SK-MEL-5 (cell line): Measurements from ENCODE around the gene STIM1. TPM values are rescaled to one million over a fixed set of nuclear protein-coding genes. Genes with fewer than 3 reads are reported as not detected.
"Not testable (repeated sequence)": the region's sequence is repeated elsewhere in the genome, so short reads cannot be mapped to it uniquely, and the experiment has no call there.

Experiments
- DNase-seq: peaks from one replicate; pipeline ENCODE4 v3.0.0-alpha.2; 2016; ENCODE audit warnings: low read depth, low spot score
- in situ Hi-C: cut with HindIII; loops from 2 replicates; pipeline ENCODE4 v1.10.0; 2016; ENCODE audit warnings: low sequenced_read_pairs, high pct_unique_total_duplicates, low pct_unique_long_range_greater_than_20kb
- total RNA-seq: library from RNA; depleted of rRNA; stranded (reverse); fragments of >200 nt; shearing (Covaris generic); gene quantifications from 2 replicates; pipeline ENCODE4 v1.2.3, GENCODE V29; 2014

STIM1 gene
- total RNA-seq, 1 experiment from 2014 or later = 25.7 TPM

DNA sequence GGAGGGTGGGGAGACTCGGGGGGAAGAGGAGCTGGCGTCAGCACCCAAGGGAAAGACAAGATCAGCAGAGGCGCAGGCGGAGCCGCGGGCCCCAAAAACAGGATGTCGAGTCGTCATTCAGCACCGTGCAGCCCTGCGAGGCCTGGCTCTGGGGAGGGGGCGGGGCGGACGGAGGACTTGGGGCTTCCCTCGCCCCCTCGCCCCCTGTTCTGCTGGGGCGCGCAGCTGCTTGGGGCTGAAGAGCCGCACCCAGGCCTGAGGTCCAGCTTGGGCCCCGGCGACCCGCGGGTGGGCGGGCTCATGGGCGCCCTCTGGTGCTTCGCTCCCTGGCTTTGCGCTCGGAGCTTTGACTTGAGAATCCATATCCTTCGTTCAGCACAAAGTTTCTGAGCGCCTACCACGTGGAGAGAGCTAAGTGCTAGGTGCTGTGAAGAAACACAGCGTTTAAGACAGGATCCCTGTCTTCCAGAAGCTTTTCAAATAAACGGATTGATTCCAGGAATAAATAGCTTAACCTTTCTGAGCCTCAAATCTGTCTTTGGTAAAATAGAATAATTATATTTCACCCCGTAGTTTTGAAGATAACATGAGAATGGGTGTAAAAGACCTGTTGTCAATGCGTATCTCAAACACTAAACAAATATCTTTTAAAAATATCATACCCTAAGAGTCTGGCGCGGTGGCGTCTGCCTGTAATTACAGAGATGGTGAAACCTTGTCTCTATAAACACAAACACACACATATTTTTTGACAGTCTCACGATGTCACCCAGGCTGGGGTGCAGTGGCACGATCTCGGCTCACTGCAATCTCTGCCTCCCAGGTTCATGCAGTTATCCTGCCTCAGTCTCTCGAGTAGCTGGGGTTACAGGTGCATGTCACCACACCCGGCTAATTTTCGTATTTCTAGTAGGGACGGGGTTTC, 13.8 kb upstream of the STIM1 start:
- in situ Hi-C loops = no loop called here
- DNase-seq = peak; percentile 86

DNA sequence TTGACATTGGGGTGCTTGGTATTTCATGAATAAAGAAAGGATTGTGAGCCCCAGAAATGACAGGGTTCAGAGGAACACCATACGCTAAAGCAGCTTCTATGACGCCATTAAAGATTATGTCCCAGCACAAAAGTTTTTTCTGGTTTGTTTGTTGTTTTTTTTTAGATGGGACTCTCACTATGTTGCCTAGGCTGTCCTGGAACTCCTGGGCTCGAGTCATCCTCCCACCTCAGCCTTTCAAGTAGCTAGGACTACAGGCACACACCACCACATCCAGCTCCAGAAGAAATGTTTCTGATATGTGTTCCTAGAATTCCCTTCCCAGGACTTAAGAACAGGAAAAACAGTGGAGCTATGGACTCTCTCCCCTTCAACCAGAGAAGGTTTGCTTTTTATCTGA, 12.1 kb upstream of the STIM1 start:
- DNase-seq = no peak
- in situ Hi-C loops = no loop called here

DNA sequence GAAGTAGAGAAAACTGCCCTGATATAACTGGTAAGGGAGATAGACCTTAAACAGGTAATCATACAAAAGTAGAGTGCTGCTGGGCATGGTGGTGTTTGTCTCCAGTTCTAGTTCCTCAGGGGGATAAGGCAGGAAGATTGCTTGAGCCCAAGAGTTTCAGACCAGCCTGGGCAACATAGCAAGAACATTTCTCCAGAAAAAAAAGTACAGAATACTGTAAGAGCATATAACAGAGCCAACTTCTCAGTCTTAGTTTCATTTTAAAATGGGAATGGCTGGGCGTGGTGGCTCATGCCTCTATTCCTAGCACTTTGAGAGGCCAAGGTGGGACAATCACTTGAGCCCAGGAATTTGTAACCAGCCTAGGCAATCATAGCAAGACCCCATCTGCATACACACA, 10.2 kb upstream of the STIM1 start:
- DNase-seq = no peak
- in situ Hi-C loops = no loop called here

DNA sequence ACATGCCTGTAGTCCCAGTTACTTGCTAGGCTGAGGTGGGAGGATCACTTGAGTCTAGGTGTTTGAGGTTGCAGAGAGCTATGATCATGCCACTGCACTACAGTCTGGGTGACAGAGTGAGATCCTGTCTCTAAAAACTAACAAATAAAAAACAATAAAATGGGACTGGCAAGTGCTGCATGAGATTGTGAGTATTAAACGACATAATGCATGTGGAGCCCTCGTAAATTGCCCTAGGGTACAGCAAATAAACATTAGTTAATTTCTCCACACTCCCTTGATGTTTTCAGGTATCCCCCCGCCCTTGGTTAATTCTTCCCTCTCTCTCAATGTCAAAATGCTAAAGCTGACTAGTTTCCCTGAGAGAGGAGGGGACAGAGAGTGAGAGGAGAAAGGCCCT, 9.8 kb upstream of the STIM1 start:
- DNase-seq = no peak
- in situ Hi-C loops = no loop called here

DNA sequence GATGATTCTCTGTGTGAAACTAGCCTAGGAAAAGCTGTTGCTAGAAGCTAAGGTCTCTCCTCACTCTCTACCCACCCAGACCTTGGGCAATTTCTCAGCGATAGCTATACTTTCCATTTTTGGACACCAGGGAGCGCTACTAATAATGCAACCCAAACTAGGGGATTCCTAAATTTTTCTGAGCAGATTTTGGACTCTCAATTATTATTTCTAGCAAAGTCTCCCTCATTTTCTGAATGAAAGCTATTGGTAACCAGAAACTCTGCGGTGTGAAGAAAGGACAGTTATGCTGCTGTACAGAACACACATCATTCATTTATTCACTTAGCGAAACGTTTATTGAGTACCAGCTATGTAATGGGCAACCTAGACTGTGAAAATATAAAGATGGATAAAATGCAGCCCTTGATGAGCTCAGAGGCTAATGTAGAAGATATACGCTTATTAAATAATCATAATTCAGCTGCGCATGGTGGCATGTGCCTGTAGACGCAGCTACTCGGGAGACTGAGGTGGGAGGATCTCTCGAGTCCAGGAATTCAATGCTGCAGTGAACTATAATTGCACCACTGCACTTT, 6.1 kb upstream of the STIM1 start:
- DNase-seq = peak; percentile 72
- in situ Hi-C loops = no loop called here

DNA sequence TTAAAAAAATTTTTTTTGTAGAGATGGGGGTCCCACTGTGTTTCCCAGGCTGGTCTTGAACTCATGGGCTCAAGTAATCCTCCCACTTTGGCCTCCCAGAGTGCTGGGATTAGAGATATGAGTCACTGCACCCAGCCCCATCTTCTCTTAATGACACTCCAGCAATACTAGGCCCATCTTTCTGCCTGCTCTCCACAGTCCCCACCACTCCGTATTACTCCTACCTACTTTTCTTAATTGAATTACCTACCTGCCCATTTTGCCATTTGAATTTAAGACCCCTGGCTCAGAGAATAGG, 2.0 kb upstream of the STIM1 start:
- DNase-seq = no peak
- in situ Hi-C loops = loop anchor here (25.0 kb wide), 1 partner anchor 209 kb away; no protein-coding TSS in a partner anchor

DNA sequence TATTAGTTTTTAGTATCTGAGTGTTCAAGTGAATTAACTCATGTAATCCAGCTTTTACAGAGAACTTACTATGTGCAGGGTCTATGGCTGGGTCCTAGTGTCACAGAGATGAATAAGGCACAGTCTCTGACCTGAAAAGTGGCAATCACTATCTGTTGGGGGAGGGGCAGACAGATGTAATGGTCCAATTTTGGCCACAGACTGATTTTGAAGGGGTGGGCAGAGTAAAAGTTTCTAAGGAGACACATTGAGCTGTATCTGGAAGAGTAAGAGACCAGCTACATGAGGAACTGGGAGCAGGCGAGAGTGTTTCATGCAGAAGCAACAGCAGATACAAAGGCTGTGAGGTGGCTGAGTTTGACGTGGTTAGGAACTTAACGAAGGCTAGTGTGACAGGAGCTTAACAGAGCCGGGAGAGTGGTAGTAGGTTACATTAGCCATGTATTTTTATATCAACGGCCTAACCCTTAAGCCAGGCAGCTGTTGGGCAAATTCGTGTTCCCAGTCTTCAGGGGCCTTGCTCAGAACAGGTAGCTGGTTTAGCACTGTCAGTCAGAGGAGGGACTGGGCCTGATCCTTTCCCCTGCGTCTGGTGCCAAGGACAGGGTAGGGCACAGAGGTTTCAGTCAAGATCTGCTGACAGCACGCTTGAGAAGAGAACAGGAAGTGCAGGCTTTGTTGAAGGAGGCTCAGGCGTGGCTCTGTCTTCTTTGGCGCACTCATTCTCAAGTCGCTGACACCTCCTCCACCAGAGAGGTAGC, 1.4 kb upstream of the STIM1 start:
- no peak for DNase-seq
- in situ Hi-C loops = loop anchor here (25.0 kb wide), 1 partner anchor 208 kb away; no protein-coding TSS in a partner anchor

DNA sequence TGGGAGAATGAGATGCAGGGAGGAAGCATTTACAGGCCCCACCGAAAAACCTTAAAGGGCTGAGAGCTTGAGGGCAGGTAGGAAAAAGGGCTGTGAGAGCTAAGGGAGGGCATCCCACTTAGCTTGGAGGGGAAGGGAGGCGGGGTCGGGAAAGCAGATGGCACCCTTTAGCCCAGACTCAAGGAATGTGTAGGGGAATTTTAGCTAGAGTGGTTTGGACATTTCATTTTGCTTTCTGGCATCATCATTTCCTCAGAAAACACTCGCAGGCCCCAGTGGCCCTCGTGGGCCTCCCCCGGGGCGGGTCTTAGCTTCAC, 846 bp upstream of the STIM1 start:
- in situ Hi-C loops = loop anchor here (25.0 kb wide), 1 partner anchor 208 kb away; no protein-coding TSS in a partner anchor

DNA sequence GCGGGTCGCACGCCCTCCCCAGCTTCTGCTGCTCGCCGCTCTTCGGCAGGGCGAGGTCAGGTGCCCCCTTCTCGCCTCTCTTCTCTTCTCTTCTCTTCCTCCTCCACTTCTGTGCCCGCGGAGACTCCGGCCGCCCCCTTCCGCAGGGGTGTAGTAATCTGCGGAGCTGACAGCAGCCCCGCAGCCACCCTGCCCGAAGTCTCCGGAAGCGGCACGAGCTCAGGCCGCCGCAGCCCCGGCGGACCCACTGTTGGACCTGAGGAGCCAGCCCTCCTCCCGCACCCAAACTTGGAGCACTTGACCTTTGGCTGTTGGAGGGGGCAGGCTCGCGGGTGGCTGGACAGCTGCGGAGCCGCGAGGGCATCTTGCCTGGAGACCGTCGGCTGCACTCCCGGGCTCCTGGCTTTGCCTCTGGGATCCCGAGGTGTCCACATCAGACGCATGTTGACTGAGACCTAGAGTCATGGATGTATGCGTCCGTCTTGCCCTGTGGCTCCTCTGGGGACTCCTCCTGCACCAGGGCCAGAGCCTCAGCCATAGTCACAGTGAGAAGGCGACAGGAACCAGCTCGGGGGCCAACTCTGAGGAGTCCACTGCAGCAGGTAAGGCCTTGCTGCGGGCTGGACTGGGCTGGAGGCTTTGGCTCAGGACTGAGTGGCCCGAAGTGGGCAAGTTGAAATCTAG, 486 bp downstream of the STIM1 start:
- in situ Hi-C loops = loop anchor here (25.0 kb wide), 1 partner anchor 206 kb away; no protein-coding TSS in a partner anchor
- peak; percentile 28 for DNase-seq

More for the DNA sequence above, 846 bp upstream of the STIM1 start:
- DNase-seq = no peak

DNA sequence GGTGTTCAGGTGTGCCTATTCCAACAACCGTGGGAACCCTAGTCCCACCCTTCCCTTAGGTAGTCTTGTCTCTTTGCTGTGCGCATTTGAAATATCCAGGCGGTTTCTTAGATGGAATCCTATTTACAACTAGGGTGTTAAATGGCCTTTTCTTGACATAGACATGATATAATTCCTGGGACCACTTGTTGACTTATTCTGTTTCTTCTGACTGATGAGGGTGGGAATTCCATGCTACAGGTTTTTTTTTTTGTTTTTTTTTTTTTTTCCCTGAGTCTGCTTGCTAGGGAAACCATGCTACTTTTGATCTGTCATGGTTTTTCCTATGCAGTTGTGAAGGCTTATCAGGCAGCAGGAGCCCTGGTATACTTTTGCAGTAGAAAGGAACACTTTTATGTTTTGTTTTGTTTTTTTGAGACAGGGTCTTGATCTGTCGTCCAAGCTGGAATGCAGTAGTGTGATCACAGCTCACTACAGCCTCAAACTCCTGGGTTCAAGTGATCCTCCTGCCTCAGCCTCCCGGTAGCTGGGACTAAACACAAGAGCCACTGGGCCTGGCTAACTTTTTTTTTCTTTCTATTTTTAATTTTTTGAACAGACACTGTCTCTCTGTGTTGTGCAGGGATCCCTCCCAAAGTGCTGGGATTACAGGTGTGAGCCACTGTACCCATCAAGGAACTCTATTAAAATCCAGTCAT, 1.5 kb downstream of the STIM1 start:
- DNase-seq = no peak
- in situ Hi-C loops = loop anchor here (25.0 kb wide), 1 partner anchor 205 kb away; no protein-coding TSS in a partner anchor

DNA sequence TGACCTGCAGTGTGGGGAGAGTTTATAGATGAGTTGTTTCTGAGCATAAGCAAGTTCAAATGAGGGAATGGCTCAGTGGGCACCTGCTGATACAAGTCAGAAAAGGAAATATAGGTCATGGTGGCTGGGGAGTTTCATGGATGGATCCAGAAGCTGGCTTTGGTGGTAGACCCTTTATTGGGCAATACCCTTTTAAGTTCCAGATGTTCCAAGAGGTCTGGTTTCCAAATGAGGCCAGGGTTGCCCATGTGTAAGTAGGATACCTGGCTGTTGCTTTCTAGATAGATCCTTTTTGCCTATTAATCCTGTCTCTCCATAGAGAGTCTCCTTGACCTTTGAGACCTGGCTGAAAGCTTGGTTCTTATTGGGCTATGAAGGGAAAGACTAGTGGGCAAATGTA, 2.2 kb downstream of the STIM1 start:
- in situ Hi-C loops = loop anchor here (25.0 kb wide), 1 partner anchor 205 kb away; no protein-coding TSS in a partner anchor
- no peak for DNase-seq

DNA sequence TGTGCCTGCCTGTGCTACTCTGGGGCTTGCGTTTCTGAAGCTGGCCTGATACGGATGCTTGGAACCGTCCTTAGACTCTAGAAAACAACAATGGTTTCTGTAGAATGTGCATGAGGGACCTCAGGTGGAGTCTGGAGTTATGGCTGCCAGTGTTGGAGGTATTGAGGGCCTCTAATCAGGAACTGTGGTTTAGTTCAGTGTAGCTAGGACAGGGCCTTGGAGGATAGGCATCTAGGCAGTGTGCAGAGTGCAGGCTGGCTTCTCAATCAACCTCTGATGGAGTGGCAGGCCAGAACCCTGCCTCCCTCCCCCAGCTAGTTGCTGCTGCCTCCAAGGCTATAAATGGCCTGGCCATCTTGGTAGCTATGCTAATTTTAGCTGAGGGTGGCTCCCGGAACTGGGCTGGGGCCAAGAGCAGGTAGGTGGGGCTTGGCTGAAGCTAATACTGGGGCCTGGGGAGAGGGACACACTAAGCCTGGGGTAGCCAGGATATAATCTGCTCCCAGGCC, 4.0 kb downstream of the STIM1 start:
- in situ Hi-C loops = loop anchor here (25.0 kb wide), 1 partner anchor 203 kb away; no protein-coding TSS in a partner anchor

DNA sequence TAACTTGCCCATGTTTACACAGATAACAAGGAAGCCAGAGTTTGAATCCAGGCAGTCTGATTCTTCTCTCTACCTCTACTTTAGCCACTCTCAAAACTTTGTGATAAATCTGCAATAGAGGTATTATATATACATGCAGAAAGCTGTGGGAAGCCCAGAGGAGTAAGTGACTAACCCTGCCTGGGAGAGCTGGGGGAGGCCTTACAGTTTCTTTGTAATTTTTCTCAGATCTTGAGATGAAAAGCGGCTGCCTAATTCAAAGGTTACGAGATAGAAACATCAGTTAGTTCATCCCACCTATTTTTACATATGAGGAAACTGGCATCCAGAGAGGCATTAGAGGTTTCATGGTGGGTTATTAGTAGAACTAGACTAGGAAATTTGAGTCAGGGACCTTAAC, 4.9 kb downstream of the STIM1 start:
- in situ Hi-C loops = loop anchor here (25.0 kb wide), 1 partner anchor 202 kb away; no protein-coding TSS in a partner anchor
- DNase-seq = no peak

More for the DNA sequence above, 4.0 kb downstream of the STIM1 start:
- no peak for DNase-seq

DNA sequence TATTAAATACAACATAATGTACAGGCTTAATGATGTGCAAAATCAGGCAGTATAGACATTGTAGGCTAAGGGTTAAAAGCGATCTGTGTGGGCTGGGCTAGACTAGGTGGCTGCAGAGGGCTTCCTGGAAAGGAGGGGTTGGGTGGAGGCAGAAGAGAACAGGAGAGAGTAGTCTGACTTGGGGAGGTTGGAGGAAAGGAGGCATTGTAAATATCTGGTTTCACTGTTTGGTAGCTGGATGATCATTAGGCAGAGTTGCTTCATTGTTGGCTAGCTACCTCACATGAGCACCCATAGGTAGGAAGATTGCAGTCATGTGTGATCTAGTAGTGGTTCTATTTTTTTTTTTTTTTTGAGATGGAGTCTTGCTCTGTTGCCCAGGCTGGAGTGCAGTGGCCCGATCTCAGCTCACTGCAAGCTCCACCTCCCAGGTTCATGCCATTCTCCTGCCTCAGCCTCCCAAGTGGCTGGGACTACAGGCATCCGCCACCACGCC, 5.5 kb downstream of the STIM1 start:
- in situ Hi-C loops = loop anchor here (25.0 kb wide), 1 partner anchor 201 kb away; no protein-coding TSS in a partner anchor
- DNase-seq = not testable (repeated sequence)

DNA sequence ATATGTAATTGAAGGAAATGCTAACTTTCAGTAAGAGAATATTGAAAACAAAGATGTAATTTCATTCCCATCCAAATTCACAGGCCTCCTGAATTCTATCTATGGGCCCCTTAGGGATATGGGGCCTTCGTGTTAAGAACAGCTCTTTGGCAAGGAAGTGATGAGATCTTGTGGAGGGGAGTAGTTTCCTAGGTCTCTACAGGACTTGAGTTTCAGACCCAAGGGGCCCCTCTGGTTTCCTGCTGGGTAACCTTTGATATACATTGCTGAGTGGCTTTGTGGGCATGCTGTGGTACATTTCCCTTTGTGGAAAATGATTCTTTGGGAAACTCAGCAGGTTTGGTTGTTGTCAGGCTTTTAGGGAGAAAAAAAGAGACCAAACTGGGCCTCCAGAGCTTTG, 6.2 kb downstream of the STIM1 start:
- DNase-seq = no peak
- in situ Hi-C loops = loop anchor here (25.0 kb wide), 1 partner anchor 201 kb away; no protein-coding TSS in a partner anchor

DNA sequence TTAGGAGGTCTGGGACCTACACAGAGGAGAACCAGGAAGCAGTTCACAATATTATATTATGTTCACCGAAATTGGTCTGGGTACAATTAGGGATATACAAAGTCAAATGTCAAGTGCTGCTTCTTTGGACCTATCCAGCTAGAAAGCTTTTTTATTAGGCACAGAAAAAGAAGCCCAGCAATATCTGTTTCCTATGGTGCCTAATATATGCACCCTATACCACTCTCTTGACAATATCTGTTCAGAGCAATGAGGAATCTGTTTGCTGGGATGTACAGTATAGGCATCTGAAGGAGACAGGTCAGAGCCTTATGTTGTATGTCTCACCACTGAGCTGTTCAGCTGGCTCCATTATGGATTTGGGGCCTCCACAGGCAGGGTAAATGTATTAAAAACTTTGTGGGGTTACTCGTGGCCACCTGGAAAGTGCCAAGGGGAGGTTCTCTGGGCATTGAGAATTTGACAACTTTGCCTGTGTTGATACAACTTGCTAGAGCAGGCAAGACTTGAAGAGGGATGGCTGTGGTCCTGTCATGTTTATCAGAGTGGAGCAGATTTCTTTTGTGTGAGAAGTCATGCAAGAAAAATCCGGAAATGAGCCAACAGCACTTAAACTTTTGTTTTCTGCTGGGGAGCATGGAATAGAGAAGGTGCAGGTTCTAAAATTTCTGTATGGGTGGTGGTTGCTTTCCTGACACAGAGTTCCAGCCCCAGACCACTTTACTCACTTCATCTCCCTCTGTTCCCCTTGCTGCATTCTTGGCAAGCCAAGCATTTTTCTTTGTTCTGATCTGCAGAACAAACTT, 10.1 kb downstream of the STIM1 start:
- no peak for DNase-seq

More for the DNA sequence above, 10.1 kb downstream of the STIM1 start:
- in situ Hi-C loops = loop anchor here (25.0 kb wide), 1 partner anchor 197 kb away; no protein-coding TSS in a partner anchor
